ENCODE measurements around the gene AKR1B1. TPM values are rescaled to one million over a fixed set of nuclear protein-coding genes. Genes with fewer than 3 reads are reported as not detected.
A peak's percentile ranks its signal among the peaks of the same experiment; 100 is the strongest.

AKR1B1 gene
- total RNA-seq, 4 donors from 2014 or later: 44.6 to 55.2 (median 52.5) TPM

- Histone ChIP-seq H3K27me3 (no peaks in the 10 kb centered on the region), H3K4me3 (no peak overlapping the region), H3K27ac (replicated peaks in 1 of 4) (peak overlapping the region in 2 of 4 donors; percentile 17 to 48), H3K9me3 (no peaks in the 10 kb centered on the region), H3K4me1 (peaks cover 37 to 55% (median 45%) of the 10 kb centered on the region in 4 donors), H3K36me3 (peaks cover 28 to 54% (median 28%) of the 10 kb centered on the region in 4 donors)
- no peak for DNase-seq (ENCODE audit: extremely low spot score)
- 74% methylated on average over 5 of the region's 5 CpGs for WGBS
- intact Hi-C loops (cut with DNase I): no loop called here
- TF ChIP-seq EP300 (IDR thresholded peaks at IDR 0.05): no peak
- no peak for TF ChIP-seq POLR2A (IDR thresholded peaks at IDR 0.05; ENCODE audit: low read depth)
- no peak for TF ChIP-seq POLR2AphosphoS5 (IDR thresholded peaks at IDR 0.05)
- no peak for TF ChIP-seq CTCF (IDR thresholded peaks at IDR 0.05)
Measured at GRCh38 chr7:134453518-134453917, 5.4 kb downstream of the AKR1B1 start.

DNA sequence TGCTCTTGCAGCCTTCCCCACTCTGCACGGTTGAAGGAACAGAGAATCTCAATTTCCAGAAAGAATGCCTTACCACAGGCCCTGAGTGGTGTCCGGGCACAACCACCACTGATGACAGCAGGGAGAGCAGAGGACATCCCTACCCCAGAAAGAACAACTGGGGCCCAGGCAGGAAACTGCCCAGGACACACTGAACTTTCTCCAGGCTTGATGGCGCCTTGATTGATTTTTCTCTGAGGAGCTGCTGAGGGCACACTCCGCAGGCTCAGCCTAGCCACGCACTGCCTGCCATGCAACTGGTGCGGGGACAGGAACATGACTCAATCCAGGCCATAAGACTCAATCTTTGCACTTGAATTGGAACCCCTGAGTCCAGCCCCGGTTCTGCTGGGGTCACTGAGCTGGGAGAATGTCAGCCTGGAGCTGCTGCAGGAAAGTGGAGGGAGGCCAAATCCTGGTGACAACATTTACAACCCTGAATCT is 5.9 kb downstream of the AKR1B1 start:
- Histone ChIP-seq H3K4me3 (no peak overlapping the region), H3K27ac (replicated peaks in 1 of 4) (peak overlapping the region in 3 of 4 donors; percentile 16 to 42 (median 40)), H3K27me3 (no peaks in the 10 kb centered on the region), H3K9me3 (no peaks in the 10 kb centered on the region), H3K4me1 (peaks cover 35 to 55% (median 43%) of the 10 kb centered on the region in 4 donors), H3K36me3 (peaks cover 32 to 59% (median 33%) of the 10 kb centered on the region in 4 donors)
- intact Hi-C loops (cut with DNase I): no loop called here
- 84% methylated on average over 7 of the region's 7 CpGs for WGBS
- no peak for TF ChIP-seq EP300 (IDR thresholded peaks at IDR 0.05)
- no peak for TF ChIP-seq POLR2A (IDR thresholded peaks at IDR 0.05; ENCODE audit: low read depth)
- TF ChIP-seq CTCF (IDR thresholded peaks at IDR 0.05): no peak
- no peak for TF ChIP-seq POLR2AphosphoS5 (IDR thresholded peaks at IDR 0.05)
- DNase-seq (ENCODE audit: extremely low spot score): no peak

DNA sequence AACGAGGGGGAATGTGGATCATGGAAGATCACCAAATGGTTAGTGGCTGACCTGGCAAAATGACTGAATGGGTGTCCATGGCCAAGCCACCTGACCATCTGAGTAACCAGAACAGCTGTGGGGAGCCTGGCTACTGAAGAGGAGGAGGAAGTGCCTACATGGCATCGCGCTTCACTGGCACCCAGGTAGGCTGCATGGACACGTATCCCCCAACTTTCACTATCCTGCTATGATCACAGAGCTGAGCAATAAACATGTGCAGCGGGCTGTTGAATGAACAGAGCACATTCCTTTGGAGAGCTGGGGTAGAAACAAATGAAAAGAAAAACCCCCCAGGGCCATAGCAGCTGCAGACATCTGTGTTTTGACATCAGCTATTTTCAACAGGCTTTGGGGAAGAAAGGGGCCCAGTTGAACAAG is 6.5 kb downstream of the AKR1B1 start:
- intact Hi-C loops (cut with DNase I): no loop called here
- no peaks in the 10 kb centered on the region for H3K27me3 ChIP-seq
- 67% methylated on average over 5 of the region's 5 CpGs for WGBS
- TF ChIP-seq CTCF (IDR thresholded peaks at IDR 0.05) (no peak), POLR2A (IDR thresholded peaks at IDR 0.05; ENCODE audit: low read depth) (no peak), EP300 (IDR thresholded peaks at IDR 0.05) (no peak), POLR2AphosphoS5 (IDR thresholded peaks at IDR 0.05) (no peak)
- H3K27ac ChIP-seq (replicated peaks in 1 of 4): peak overlapping the region in 3 of 4 donors; percentile 16 to 42 (median 40)
- no peak overlapping the region for H3K4me3 ChIP-seq
- H3K4me1 ChIP-seq: peaks cover 29 to 49% (median 37%) of the 10 kb centered on the region in 4 donors
- peaks cover 38 to 65% (median 39%) of the 10 kb centered on the region in 4 donors for H3K36me3 ChIP-seq
- no peaks in the 10 kb centered on the region for H3K9me3 ChIP-seq
- no peak for DNase-seq (ENCODE audit: extremely low spot score)

- intact Hi-C loops (cut with DNase I): no loop called here
- Histone ChIP-seq H3K27ac (replicated peaks in 1 of 4) (no peak overlapping the region), H3K9me3 (no peaks in the 10 kb centered on the region), H3K4me1 (peaks cover 26 to 44% (median 32%) of the 10 kb centered on the region in 4 donors), H3K4me3 (no peak overlapping the region), H3K27me3 (no peaks in the 10 kb centered on the region), H3K36me3 (peaks cover 46 to 73% (median 46%) of the 10 kb centered on the region in 4 donors)
- no peak for TF ChIP-seq POLR2AphosphoS5 (IDR thresholded peaks at IDR 0.05)
- TF ChIP-seq EP300 (IDR thresholded peaks at IDR 0.05): no peak
- TF ChIP-seq CTCF (IDR thresholded peaks at IDR 0.05): no peak
- no peak for TF ChIP-seq POLR2A (IDR thresholded peaks at IDR 0.05; ENCODE audit: low read depth)
- WGBS: 94% methylated on average over 11 of the region's 11 CpGs
- no peak for DNase-seq (ENCODE audit: extremely low spot score)
Measured at GRCh38 chr7:134451656-134452055, 7.2 kb downstream of the AKR1B1 start.
